Measurements from ENCODE around the gene PCOLCE2.

DNA sequence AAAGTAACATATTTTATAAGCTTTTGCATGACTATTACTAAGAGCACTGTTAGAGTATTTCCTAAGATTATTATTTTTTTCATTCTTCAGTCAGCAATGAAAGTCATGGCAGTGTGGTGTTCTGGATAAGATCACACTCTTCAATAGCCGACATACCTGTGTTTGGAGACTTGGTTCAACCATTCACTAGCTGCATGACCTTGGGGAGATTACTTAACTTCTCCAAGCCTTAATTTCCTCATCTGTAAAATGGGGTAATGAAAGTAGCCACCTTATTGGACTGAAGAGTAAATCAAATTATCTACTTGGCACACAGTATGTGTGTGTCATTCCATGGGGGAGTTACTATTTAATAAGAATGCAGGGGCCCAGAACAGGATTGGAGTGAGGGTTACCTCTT is 24.5 kb upstream of the PCOLCE2 start:
- TF ChIP-seq, protein P1, sequence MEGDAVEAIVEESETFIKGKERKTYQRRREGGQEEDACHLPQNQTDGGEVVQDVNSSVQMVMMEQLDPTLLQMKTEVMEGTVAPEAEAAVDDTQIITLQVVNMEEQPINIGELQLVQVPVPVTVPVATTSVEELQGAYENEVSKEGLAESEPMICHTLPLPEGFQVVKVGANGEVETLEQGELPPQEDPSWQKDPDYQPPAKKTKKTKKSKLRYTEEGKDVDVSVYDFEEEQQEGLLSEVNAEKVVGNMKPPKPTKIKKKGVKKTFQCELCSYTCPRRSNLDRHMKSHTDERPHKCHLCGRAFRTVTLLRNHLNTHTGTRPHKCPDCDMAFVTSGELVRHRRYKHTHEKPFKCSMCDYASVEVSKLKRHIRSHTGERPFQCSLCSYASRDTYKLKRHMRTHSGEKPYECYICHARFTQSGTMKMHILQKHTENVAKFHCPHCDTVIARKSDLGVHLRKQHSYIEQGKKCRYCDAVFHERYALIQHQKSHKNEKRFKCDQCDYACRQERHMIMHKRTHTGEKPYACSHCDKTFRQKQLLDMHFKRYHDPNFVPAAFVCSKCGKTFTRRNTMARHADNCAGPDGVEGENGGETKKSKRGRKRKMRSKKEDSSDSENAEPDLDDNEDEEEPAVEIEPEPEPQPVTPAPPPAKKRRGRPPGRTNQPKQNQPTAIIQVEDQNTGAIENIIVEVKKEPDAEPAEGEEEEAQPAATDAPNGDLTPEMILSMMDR (IDR thresholded peaks at IDR 0.05): no peak
- no peak for TF ChIP-seq POLR2A (IDR thresholded peaks at IDR 0.05)
